ENCODE results near the gene SHOC2. TPM values are rescaled to one million over a fixed set of nuclear protein-coding genes. Genes with fewer than 3 reads are reported as not detected.

SHOC2 gene
- total and polyA plus RNA-seq, 8 donors: 30.5 to 61.6 (median 36.5) TPM

DNA sequence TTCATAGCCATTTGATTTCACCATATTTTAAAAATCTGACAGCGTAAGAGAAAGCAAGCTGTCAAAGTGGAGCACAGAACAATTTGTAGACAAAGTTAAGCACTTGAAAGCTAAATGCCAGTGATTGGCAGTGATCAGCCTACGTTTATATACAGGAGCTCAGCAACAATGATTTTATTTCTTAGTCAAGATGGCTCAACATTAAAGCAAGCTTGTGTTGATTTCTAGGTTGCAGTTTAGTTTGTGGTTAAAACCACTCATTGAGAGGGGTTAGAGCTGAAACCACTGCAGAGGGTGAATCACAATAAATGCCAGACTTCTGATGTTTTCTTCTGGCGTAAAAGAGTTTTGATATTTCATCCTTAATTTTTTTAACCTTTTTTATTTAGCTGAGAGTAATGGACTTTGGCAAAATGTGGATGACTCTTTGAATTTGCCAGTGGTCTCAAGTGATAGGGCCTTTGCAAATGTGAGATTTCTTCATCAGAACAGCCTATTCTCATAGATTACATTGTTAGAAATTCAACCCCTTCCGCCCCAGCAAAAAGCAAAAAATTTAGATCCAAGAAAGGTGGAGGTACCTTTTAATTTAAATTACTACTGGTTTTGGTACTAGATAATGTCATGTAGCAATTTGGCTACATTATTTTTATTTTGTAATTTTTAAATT, 73.8 kb downstream of the SHOC2 start:
- H3K27ac ChIP-seq: no peak overlapping the region
- no peak for TF ChIP-seq CTCF (IDR thresholded peaks at IDR 0.05)
- intact Hi-C loops (cut with DNase I): no loop called here
- DNase-seq: no peak
- no peaks in the 10 kb centered on the region for H3K36me3 ChIP-seq
- H3K4me3 ChIP-seq: no peak overlapping the region
- H3K4me1 ChIP-seq: peaks cover 0 to 6% of the 10 kb centered on the region in 2 donors
- no peaks in the 10 kb centered on the region for H3K27me3 ChIP-seq
- no peaks in the 10 kb centered on the region for H3K9me3 ChIP-seq
- ATAC-seq: peak; percentile 42

GRCh38 chr10:110994406-110995086, 75.1 kb downstream of the SHOC2 start:
- no peak for TF ChIP-seq CTCF (IDR thresholded peaks at IDR 0.05)
- intact Hi-C loops (cut with DNase I): no loop called here

GRCh38 chr10:110995301-110995700, 75.9 kb downstream of the SHOC2 start:
- Histone ChIP-seq H3K9me3 (no peaks in the 10 kb centered on the region), H3K4me1 (peaks cover 0 to 6% of the 10 kb centered on the region in 2 donors), H3K36me3 (no peaks in the 10 kb centered on the region), H3K27ac (no peak overlapping the region), H3K27me3 (no peaks in the 10 kb centered on the region), H3K4me3 (no peak overlapping the region)
- intact Hi-C loops (cut with DNase I): no loop called here
- DNase-seq: no peak
- ATAC-seq: no peak
- no peak for TF ChIP-seq CTCF (IDR thresholded peaks at IDR 0.05)

More at GRCh38 chr10:110994406-110995086, 75.1 kb downstream of the SHOC2 start:
- Histone ChIP-seq H3K4me1 (peaks cover 0 to 6% of the 10 kb centered on the region in 2 donors), H3K4me3 (no peak overlapping the region), H3K36me3 (no peaks in the 10 kb centered on the region), H3K27ac (no peak overlapping the region), H3K27me3 (no peaks in the 10 kb centered on the region), H3K9me3 (no peaks in the 10 kb centered on the region)
- no peak for DNase-seq
- ATAC-seq: no peak

- H3K4me3 ChIP-seq: no peak overlapping the region
- intact Hi-C loops (cut with DNase I): no loop called here
- no peak overlapping the region for H3K27ac ChIP-seq
- DNase-seq: no peak
- H3K36me3 ChIP-seq: peaks cover 0 to 5% of the 10 kb centered on the region in 2 donors
- no peaks in the 10 kb centered on the region for H3K9me3 ChIP-seq
- no peak for TF ChIP-seq CTCF (IDR thresholded peaks at IDR 0.05)
- no peak for ATAC-seq
- no peaks in the 10 kb centered on the region for H3K27me3 ChIP-seq
- H3K4me1 ChIP-seq: peaks cover 0 to 6% of the 10 kb centered on the region in 2 donors
Measured at GRCh38 chr10:110996256-110996655, 76.9 kb downstream of the SHOC2 start.

DNA sequence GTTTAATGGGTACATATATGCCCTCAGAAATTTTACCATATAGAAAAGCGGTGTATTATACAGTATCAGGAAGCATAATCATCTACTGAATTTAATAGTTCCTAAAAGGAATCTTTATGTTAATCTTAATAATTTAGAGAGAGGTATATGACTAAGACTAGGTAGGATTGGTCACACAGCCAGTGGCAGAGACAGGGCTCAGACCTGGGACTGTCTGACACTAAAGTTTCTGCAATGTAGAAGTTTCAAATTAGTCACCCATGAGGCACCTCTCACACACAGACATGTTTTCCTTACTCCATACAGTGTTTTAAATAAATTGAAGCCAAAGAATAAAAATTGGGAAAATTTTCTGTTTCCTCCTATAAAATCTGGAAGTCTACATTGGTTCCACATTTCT, 84.6 kb downstream of the SHOC2 start:
- no peak for ATAC-seq

More for the DNA sequence above, 84.6 kb downstream of the SHOC2 start:
- TF ChIP-seq CTCF (IDR thresholded peaks at IDR 0.05): no peak
- H3K36me3 ChIP-seq: peaks cover 0 to 49% of the 10 kb centered on the region in 2 donors
- H3K27ac ChIP-seq: no peak overlapping the region
- intact Hi-C loops (cut with DNase I): no loop called here
- no peaks in the 10 kb centered on the region for H3K4me1 ChIP-seq
- DNase-seq: no peak
- H3K27me3 ChIP-seq: no peaks in the 10 kb centered on the region
- H3K4me3 ChIP-seq: no peak overlapping the region
- no peaks in the 10 kb centered on the region for H3K9me3 ChIP-seq
